H1 (cell line): ENCODE measurements around the gene CAMTA2. TPM values are rescaled to one million over a fixed set of nuclear protein-coding genes. Genes with fewer than 3 reads are reported as not detected.
A peak's percentile ranks its signal among the peaks of the same experiment; 100 is the strongest.

Source experiments
- CTCF ChIA-PET: fragments of 300-600 bp; sonication (Branson Sonifier 250); formaldehyde crosslinking; loops from one replicate; lab custom pipeline; 2021; ENCODE audit not compliant: partially characterized antibody; lab: Charles Lee
- POLR2A ChIA-PET: fragments of 300-600 bp; sonication (Branson Sonifier 250); formaldehyde crosslinking; loops from one replicate; lab custom pipeline; 2021; ENCODE audit warnings: inconsistent platforms; ENCODE audit not compliant: partially characterized antibody; lab: Charles Lee
- DNase-seq, 2 experiments: peaks; one replicate each; pipeline versions ENCODE4 v3.0.0 to v3.0.0-alpha.2; 2010 to 2022; ENCODE audit warnings: low spot score in 2 of 2, low read depth in 1 of 2, mixed read lengths in 1 of 2
- FAIRE-seq: peaks from 2 replicates; lab custom pipeline; 2011; peaks lifted over from hg19 to GRCh38; lab: Jason Lieb, UNC
- H2AFZ ChIP-seq: 2 replicates; pipeline ENCODE4 v1.8.1; 2012; ENCODE audit warnings: low read length, inconsistent platforms
- H2AK5ac ChIP-seq: 2 replicates; pipeline ENCODE4 v1.6.1; 2013; ENCODE audit warnings: low read depth, low read length
- H2BK120ac ChIP-seq: replicated peaks from 2 replicates; pipeline ENCODE3; 2013; ENCODE audit warnings: low read depth, low read length, inconsistent platforms
- H2BK12ac ChIP-seq: 2 replicates; pipeline ENCODE4 v1.6.1; 2013; ENCODE audit warnings: low read depth, low read length
- H2BK15ac ChIP-seq: 2 replicates; pipeline ENCODE4 v1.6.1; 2013; ENCODE audit warnings: low read length
- H2BK20ac ChIP-seq: 2 replicates; pipeline ENCODE4 v1.6.1; 2013; ENCODE audit warnings: low read length
- H2BK5ac ChIP-seq: 2 replicates; pipeline ENCODE4 v1.6.1; 2013; ENCODE audit warnings: low read depth, low read length
- H3K14ac ChIP-seq: 2 replicates; pipeline ENCODE4 v1.6.1; 2013; ENCODE audit warnings: inconsistent platforms; ENCODE audit not compliant: insufficient read length
- H3K18ac ChIP-seq: 2 replicates; pipeline ENCODE4 v1.6.1; 2013; ENCODE audit warnings: low read length; ENCODE audit errors: extremely low read depth
- H3K23ac ChIP-seq: 2 replicates; pipeline ENCODE4 v1.6.1; 2013; ENCODE audit warnings: inconsistent platforms; ENCODE audit not compliant: insufficient read length
- H3K23me2 ChIP-seq: 2 replicates; pipeline ENCODE4 v1.6.1; 2013; ENCODE audit warnings: low read depth, low read length
- H3K27ac ChIP-seq: 2 replicates; pipeline ENCODE4 v1.6.1; 2011; ENCODE audit warnings: low read depth, low read length, inconsistent platforms
- H3K27me3 ChIP-seq, 4 experiments: replicated peaks in 1 of 4; 1 replicate in 1 of 4; 2 replicates in 3 of 4; pipeline versions ENCODE4 v1.6.1 to v1.8.1; 2011 to 2013; ENCODE audit warnings: low read length in 3 of 4, mild to moderate bottlenecking in 3 of 4, inconsistent platforms in 2 of 4, mixed read lengths in 2 of 4, moderate library complexity in 1 of 4; ENCODE audit not compliant: control insufficient read depth in 3 of 4, insufficient read depth in 3 of 4; ENCODE audit errors: extremely low read depth in 1 of 4
- H3K36me3 ChIP-seq, 4 experiments: 2 replicates each; pipeline versions ENCODE4 v1.6.1 to v1.8.1; 2011 to 2013; ENCODE audit warnings: mild to moderate bottlenecking in 4 of 4, low read length in 3 of 4, moderate library complexity in 2 of 4, control low read depth in 1 of 4, inconsistent platforms in 1 of 4; ENCODE audit not compliant: insufficient read depth in 4 of 4, control insufficient read depth in 2 of 4
- H3K4ac ChIP-seq: replicated peaks from 2 replicates; pipeline ENCODE3; 2013; ENCODE audit warnings: low read length, low read depth, mixed read lengths, inconsistent platforms; ENCODE audit not compliant: insufficient read length
- H3K4me1 ChIP-seq, 4 experiments: replicated peaks in 1 of 4; 1 replicate in 1 of 4; 2 replicates in 3 of 4; pipeline versions ENCODE4 v1.6.1 to v1.8.1; 2011 to 2013; ENCODE audit warnings: low read length in 3 of 4, inconsistent platforms in 2 of 4, mixed read lengths in 1 of 4; ENCODE audit not compliant: insufficient read depth in 4 of 4, control insufficient read depth in 3 of 4
- H3K4me2 ChIP-seq, 2 experiments: 2 replicates each; pipeline versions ENCODE4 v1.6.1 to v1.8.1; 2011 to 2013; ENCODE audit warnings: low read depth in 2 of 2, low read length in 2 of 2, control low read depth in 1 of 2, inconsistent platforms in 1 of 2, mild to moderate bottlenecking in 1 of 2; ENCODE audit not compliant: insufficient read depth in 1 of 2
- H3K4me3 ChIP-seq, 4 experiments: fragments of 200-600, 300-600 bp in 1 of 4; sonication (generic), shearing (Covaris generic), sonication (Bioruptor Twin) in 1 of 4; 2 replicates each; pipeline versions ENCODE4 v1.5.1 to v1.8.1; 2011 to 2016; ENCODE audit warnings: low read length in 4 of 4, low read depth in 3 of 4, control low read depth in 2 of 4, inconsistent platforms in 2 of 4, mild to moderate bottlenecking in 2 of 4, mixed read lengths in 1 of 4, moderate library complexity in 1 of 4; ENCODE audit not compliant: insufficient read depth in 2 of 4; ENCODE audit errors: extremely low read depth in 1 of 4
- H3K56ac ChIP-seq: replicated peaks from 2 replicates; pipeline ENCODE3; 2013; ENCODE audit warnings: low read depth, mild to moderate bottlenecking, mixed read lengths, low read length, inconsistent platforms; ENCODE audit not compliant: insufficient read length
- H3K79me1 ChIP-seq: 2 replicates; pipeline ENCODE4 v1.6.1; 2013; ENCODE audit warnings: low read depth, low read length, control low read depth
- H3K79me2 ChIP-seq, 2 experiments: 2 replicates each; pipeline versions ENCODE4 v1.6.1 to v1.8.1; 2012 to 2013; ENCODE audit warnings: low read length in 2 of 2, mild to moderate bottlenecking in 2 of 2, inconsistent platforms in 1 of 2; ENCODE audit not compliant: insufficient read depth in 2 of 2, control insufficient read depth in 1 of 2
- H3K9ac ChIP-seq, 4 experiments: replicated peaks in 1 of 4; 1 replicate in 1 of 4; 2 replicates in 3 of 4; pipeline versions ENCODE4 v1.6.1 to v1.8.1; 2011 to 2013; ENCODE audit warnings: low read depth in 3 of 4, low read length in 3 of 4, control low read depth in 2 of 4, mild to moderate bottlenecking in 2 of 4, moderate library complexity in 2 of 4, inconsistent platforms in 1 of 4; ENCODE audit errors: extremely low read depth in 1 of 4
- H3K9me3 ChIP-seq, 2 experiments: 2 replicates each; pipeline versions ENCODE4 v1.6.1 to v1.8.1; 2012 to 2013; ENCODE audit warnings: mild to moderate bottlenecking in 2 of 2, moderate library complexity in 2 of 2, control low read depth in 1 of 2, inconsistent platforms in 1 of 2, low read depth in 1 of 2, low read length in 1 of 2, mixed read lengths in 1 of 2; ENCODE audit not compliant: insufficient read depth in 2 of 2
- H4K20me1 ChIP-seq, 2 experiments: replicated peaks in 1 of 2; 2 replicates each; pipeline versions ENCODE3 to v1.8.1; 2011 to 2013; ENCODE audit warnings: inconsistent platforms in 2 of 2, low read length in 2 of 2, mild to moderate bottlenecking in 1 of 2; ENCODE audit not compliant: insufficient read depth in 2 of 2, control insufficient read depth in 1 of 2
- H4K5ac ChIP-seq: 2 replicates; pipeline ENCODE4 v1.6.1; 2013; ENCODE audit warnings: low read length, low read depth, mixed read lengths, inconsistent platforms; ENCODE audit not compliant: insufficient read length
- H4K8ac ChIP-seq: 2 replicates; pipeline ENCODE4 v1.8.0; 2013; ENCODE audit warnings: mild to moderate bottlenecking, moderate library complexity, low read length, inconsistent platforms; ENCODE audit not compliant: insufficient read depth; ENCODE audit errors: extremely low read depth
- H4K91ac ChIP-seq: replicated peaks from 2 replicates; pipeline ENCODE3; 2013; ENCODE audit warnings: low read length, mixed read lengths, inconsistent platforms; ENCODE audit not compliant: insufficient read length
- BRCA1 ChIP-seq: IDR thresholded peaks from 2 replicates; pipeline ENCODE4 v1.6.1; 2012; ENCODE audit warnings: low read depth, low read length, improper control_type of control experiment
- CHD2 ChIP-seq: IDR thresholded peaks from 2 replicates; pipeline ENCODE4 v1.6.1; 2012; ENCODE audit warnings: low read length, improper control_type of control experiment
- CTBP2 ChIP-seq: IDR thresholded peaks from 2 replicates; pipeline ENCODE4 v1.7.0; 2011; ENCODE audit warnings: borderline replicate concordance, mild to moderate bottlenecking, moderate library complexity, mixed read lengths, low read length; ENCODE audit not compliant: insufficient read depth, insufficient read length
- EGR1 ChIP-seq: IDR thresholded peaks from 2 replicates; pipeline ENCODE4 v1.6.1; 2011; ENCODE audit warnings: low read depth, low read length, borderline replicate concordance
- GABPA ChIP-seq: IDR thresholded peaks from 2 replicates; pipeline ENCODE4 v1.6.1; 2011; ENCODE audit warnings: mild to moderate bottlenecking, low read length, moderate library complexity, borderline replicate concordance; ENCODE audit not compliant: insufficient read depth
- POLR2AphosphoS5 ChIP-seq: IDR thresholded peaks from 2 replicates; pipeline ENCODE4 v1.6.1; 2011; ENCODE audit warnings: low read depth, low read length
- SAP30 ChIP-seq: fragments of 300-600 bp; sonication (generic); IDR thresholded peaks from 2 replicates; pipeline ENCODE4 v1.7.1; 2012; ENCODE audit warnings: low read length, moderate library complexity, mild to moderate bottlenecking, inconsistent platforms; ENCODE audit not compliant: insufficient read depth, insufficient replicate concordance
- SP2 ChIP-seq: IDR thresholded peaks from 2 replicates; pipeline ENCODE4 v1.6.1; 2012; ENCODE audit warnings: mild to moderate bottlenecking, low read length, inconsistent platforms
- SRF ChIP-seq: IDR thresholded peaks from 2 replicates; pipeline ENCODE4 v1.6.1; 2011; ENCODE audit warnings: mild to moderate bottlenecking, low read depth, low read length, moderate library complexity
- SUZ12 ChIP-seq: fragments of 200-600 bp; sonication (generic); IDR thresholded peaks from 2 replicates; pipeline ENCODE4 v1.6.1; 2012; ENCODE audit warnings: mild to moderate bottlenecking, inconsistent platforms, low read length, moderate library complexity, mixed read lengths
- WGBS, 2 experiments: shearing (Covaris generic) in 1 of 2; methylation state at CpG; one replicate each; pipeline versions ENCODE4 v1.1.6 to v1.1.7; 2013 to 2015; ENCODE audit warnings: low lambda C conversion rate in 2 of 2, mixed read lengths in 2 of 2, inconsistent platforms in 1 of 2, low coverage in 1 of 2, missing lambda C conversion rate in 1 of 2; ENCODE audit not compliant: insufficient replicate concordance in 2 of 2, insufficient coverage in 1 of 2, insufficient read length in 1 of 2; ENCODE audit errors: extremely low coverage in 1 of 2, missing lambda C conversion rate in 1 of 2; 5-methylcytosine and 5-hydroxymethylcytosine counted together
- polyA plus RNA-seq, 7 experiments: library from polyadenylated mRNA; depleted of rRNA in 3 of 7; stranded (reverse) in 5 of 7; unstranded in 2 of 7; fragments of >200 nt in 5 of 7; fragments of 200-250 nt in 2 of 7; gene quantifications; 1 replicate in 5 of 7; 2 replicates in 1 of 7; 4 replicates in 1 of 7; pipeline versions ENCODE4 v1.2.1 to v1.2.3, GENCODE V29; 2011 to 2013; ENCODE audit warnings: missing spikeins in 2 of 7, mixed read lengths in 2 of 7
- total RNA-seq: library from RNA; stranded (reverse); fragmentation: NEBNext Ultra II Directional; extraction: Animal tissue kit (Norgen Biotek cat#: 25700); gene quantifications from 2 replicates; pipeline ENCODE4 v1.2.1, GENCODE V29; 2021
- TF ChIP-seq, protein P1 (sequence below): IDR thresholded peaks from 2 replicates; pipeline ENCODE4 v1.6.1; 2012; ENCODE audit warnings: inconsistent platforms

Gene CAMTA2
- total and polyA plus RNA-seq, 2 of the 8 experiments (the other 6 are each of a cell fraction or from before 2014, with no cell fraction given): 5.5 to 12.0 TPM

DNA sequence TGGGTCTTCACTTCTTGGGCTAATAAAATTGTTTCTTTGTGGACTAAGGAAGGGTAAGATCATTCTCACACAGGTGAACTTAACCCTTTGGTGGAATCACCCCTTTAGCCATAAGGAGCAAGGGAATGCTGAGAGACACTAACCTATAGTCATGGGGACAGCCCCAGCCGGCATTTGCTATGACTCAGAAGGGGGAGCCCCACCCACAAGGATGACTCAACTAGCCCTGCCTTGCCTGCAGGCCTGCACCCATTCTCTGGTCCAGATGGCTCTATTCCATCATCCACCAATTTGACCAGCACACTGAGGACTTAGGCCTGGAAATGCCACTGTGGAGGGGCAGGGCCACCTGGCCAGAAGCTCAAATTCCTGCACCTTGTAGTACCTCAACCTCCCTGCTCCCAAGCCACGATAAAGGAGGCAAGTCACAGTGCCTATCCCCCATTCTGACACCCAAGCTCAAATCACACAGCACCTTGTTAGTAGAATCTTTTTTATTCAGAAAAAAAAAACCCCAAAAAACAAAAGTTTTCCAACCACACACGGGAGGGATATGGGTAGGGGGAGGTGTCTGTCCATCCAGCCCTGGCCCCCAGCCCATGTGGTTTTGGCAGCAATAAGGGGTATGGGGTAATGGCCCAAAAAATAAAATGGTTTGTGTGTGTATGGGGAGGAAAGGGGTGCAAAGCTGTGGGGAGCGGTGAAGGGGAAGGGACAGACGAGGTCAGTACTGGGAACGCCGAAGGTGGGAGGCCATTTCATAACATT, 42.1 kb downstream of the CAMTA2 start:
- CTCF ChIA-PET: interaction anchor here (1.5 kb wide), 1 partner anchor 36 kb away, joined by 5 read pairs; no protein-coding TSS in a partner anchor
- Histone ChIP-seq H2BK20ac (no peak overlapping the region), H3K4me2 (peak overlapping the region; percentile 16 to 95; a peak in 2 of 4 replicates), H2AK5ac (no peak overlapping the region), H3K14ac (no peak overlapping the region), H3K27me3 (no peaks in the 10 kb centered on the region), H3K27ac (peak overlapping the region; percentile 33; the same call in 1 of the 2 replicates), H4K5ac (no peak overlapping the region), H3K4me3 (no peak overlapping the region), H2BK12ac (no peak overlapping the region), H2BK15ac (no peak overlapping the region), H3K4me1 (peaks cover 3 to 10% (median 5%) of the 10 kb centered on the region in 4 experiments; a peak in 6 of 7 replicates), H3K9me3 (no peaks in the 10 kb centered on the region), H3K23ac (no peak overlapping the region), H2BK5ac (no peak overlapping the region; the same call in 1 of the 2 replicates), H3K36me3 (peaks cover 8 to 42% (median 28%) of the 10 kb centered on the region in 4 experiments), H4K20me1 (peaks cover 16 to 23% of the 10 kb centered on the region in 2 experiments), H3K9ac (peak overlapping the region in 1 of 4 experiments; percentile 52; a peak in 3 of 7 replicates), H4K8ac (no peak overlapping the region), H3K79me1 (peaks cover 2% of the 10 kb centered on the region; the same call in 1 of the 2 replicates), H2AFZ (no peak overlapping the region), H3K4ac (no peak overlapping the region), H3K56ac (no peak overlapping the region), H3K79me2 (peaks cover 8 to 57% of the 10 kb centered on the region in 2 experiments), H2BK120ac (no peak overlapping the region), H3K18ac (no peak overlapping the region), H3K23me2 (peaks cover 21% of the 10 kb centered on the region), H4K91ac (no peak overlapping the region)
- POLR2A ChIA-PET: interaction anchor here (0.7 to 32.4 kb wide), 17 partner anchors 2 to 241 kb away, joined by 3 to 987 read pairs (median 7); partner anchors contain the start of genes C17orf107, CAMTA2, ENO3 and GP1BA
- 81% methylated on average over 7 of the region's 7 CpGs; no CpG with 5 or more reads in 1 of the 2 experiments for WGBS, 2 experiments
- FAIRE-seq (no peak), DNase-seq (peak in 1 of 2 experiments; percentile 58)
- TF ChIP-seq CTBP2 (no peak), POLR2AphosphoS5 (peak; percentile 95; the same call in 1 of the 2 replicates), SUZ12 (no peak), BRCA1 (no peak), CHD2 (no peak), GABPA (no peak), SRF (no peak), SAP30 (no peak), SP2 (no peak), EGR1 (no peak)
- TF ChIP-seq, protein P1, sequence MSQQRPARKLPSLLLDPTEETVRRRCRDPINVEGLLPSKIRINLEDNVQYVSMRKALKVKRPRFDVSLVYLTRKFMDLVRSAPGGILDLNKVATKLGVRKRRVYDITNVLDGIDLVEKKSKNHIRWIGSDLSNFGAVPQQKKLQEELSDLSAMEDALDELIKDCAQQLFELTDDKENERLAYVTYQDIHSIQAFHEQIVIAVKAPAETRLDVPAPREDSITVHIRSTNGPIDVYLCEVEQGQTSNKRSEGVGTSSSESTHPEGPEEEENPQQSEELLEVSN: no peak
